Hematopoietic multipotent progenitor cell treated with erythropoietin and hydrocortisone succinate and interleukin-3 and kit ligand, for 8 days (in vitro differentiated cells): Measurements from ENCODE around the gene INAFM2.

Experiments used
- DNase-seq: peaks from one replicate; pipeline ENCODE4 v3.0.0-alpha.2; 2015

Gene INAFM2

DNA sequence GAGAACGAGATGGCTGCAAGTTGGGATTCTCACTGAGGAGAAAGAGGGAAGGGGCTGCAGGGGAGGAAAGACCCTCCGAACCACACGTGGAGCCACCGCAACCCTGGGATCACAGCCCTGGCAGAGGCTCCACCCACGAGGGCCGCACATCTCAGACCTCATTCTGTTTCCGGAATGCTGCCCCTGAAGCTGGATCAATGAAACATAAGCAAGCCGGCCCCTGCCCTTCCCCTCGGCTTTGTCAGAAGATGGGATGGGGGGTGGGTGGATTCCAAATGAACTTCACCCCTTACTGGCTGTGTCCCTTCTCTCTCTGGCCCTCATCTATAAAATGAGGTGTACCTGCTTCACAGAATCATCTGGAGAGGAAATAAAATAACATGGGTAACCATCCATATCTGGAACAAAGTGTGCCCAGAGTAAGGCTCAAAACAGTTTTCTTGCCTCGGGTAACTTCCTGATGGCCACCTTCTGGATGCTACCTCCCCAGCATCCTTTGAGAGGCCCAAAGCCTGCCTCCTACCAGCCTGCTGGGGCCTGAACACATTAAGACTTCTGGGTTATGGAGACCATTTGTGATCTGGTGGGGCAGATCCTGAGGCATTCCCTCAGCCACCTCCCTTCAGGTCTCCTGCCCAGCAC is 21.9 kb downstream of the INAFM2 start:
- DNase-seq, result no peak

DNA sequence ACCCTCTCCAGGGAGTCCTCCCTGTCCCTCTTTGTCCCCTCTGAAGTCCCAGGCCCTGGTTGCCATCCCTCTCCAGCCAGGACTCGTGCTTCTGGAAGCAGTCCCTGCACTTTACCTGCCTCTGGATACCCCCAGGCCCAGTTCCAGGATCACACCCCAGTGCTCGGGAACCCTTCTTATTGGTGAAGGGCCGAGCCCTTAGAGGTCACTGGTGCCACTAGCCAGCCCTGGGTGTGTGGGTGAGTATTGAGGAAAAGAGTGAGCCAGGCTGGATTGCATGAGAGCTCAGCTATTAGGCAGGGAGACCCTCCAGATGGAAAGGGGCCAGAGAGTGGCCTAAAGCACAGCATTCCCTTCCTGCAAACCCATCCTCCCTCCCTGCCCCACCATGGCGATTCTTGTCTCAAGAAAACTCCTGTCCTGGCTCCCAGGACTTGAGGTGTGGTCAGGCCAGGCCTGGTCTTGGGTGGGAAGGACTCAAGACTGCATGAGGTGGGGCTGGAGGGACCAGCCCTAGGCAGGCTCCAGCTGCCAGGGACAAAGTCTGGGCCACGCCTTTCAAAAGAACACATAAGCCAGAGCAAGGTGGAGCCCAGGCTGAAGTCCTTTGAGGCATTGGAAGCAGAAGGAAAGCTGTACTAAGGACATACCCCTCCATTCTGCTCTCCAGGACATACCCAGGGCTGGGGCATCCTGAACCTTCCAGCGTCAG is 22.5 kb downstream of the INAFM2 start:
- DNase-seq, result no peak

DNA sequence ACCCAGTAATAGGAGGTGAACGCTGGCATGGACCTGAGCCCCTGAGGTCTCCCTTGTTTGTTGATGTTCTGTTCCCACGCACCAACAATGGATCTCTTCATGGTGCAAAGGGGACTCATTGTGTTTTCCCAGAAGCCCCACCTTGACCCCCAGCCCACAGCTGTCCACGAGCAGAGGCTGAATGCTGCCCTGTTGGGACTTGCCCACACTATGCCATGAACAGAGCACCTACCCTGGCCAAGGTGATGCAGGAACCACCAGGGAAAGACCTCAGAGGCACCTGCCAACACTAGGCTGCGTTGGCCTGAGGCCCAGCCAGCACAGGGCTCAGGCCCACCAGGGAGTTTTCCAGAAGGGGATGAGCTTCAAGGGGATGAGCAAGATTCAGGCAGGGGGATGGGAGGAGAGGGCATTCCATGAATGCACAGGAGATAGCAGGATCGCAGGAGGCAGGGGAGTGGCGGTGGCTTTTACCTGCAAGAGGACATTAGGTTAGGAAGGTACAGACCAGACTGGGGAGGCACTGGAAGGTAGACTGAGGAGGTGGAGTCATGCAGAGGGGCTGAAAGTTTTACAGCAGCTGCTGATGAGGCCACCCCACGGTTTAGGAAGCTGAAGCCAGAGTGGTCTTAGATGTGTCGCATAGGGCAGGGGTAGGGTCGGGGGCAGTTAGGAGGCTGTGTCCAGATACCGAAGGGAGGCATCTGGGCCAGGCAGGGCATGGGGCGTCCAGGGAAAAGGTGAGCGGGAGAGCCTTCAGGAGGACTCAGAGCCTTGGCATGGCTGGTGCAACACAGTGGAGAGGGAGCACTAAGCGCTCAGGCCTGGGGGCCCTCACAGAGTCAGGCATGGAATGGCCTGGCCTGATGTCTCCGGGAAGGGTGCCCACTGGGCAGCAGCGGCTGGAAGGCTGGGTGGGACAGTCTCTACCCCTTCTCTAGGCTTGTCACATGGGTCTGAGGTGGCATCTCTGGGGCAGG is 23.4 kb downstream of the INAFM2 start:
- DNase-seq, result no peak

DNA sequence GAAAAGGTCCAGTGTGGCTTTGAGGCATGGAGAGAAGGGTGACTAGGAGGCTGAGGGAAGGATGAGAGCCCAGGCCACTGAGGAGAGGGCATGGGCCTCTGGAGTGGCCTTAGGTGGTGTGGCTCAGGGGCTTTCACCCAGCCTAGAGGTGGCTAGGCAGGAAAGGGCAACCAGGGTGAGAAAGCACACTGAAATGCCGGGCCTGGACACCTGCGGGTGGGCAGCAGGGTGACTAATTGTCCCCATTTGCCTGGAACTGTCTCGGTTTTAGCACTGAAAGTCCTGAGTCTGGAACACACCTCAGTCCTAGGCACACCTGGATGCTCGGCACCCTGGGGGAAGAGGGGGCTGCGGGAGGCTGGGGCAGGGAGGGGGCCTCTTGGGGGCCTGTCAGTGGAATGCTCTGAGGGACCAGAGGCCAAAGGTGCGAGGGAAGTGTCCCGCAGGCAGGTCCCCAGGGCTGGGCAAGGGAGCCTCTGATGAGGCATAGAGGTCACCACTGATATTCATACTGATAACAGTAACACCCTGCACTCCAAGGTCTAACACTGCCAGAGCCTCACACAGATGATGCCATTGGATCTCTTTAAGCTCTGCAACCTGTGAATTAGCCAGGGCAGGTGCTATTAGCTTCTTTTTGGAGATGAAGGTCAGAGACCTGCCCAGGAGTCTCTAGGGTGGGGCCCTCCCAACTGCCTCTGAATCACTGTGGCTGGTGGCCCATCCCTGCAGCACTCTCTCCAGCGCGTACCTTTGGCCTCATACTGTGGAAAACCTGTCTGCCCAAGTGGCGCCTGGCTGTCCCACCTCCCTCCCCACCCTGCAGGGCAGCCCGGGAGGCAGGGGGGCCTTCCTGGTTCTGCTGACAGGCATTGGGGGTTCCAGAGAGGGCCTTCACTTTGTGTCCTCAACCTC is 24.3 kb downstream of the INAFM2 start:
- DNase-seq, result no peak

DNA sequence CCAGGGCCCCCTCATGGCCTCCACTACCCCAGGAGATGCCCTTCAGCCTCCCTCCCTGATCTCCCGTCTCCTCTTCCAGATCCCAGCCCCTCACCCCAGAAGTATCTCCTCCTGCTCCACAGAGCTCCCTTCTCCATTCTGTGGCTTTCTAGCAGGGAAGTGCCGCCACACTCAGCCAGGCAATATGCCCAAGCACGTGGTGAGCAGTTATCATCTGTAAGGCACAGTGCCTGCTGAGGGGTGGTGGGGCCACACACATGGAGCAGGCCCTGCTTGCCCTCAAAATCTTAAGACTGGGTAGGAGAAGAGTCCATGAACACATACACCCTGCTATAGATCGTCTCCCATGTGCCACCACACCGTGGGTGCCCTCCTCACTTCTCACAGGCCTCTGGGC is 25.0 kb downstream of the INAFM2 start:
- peak; percentile 57 for DNase-seq

DNA sequence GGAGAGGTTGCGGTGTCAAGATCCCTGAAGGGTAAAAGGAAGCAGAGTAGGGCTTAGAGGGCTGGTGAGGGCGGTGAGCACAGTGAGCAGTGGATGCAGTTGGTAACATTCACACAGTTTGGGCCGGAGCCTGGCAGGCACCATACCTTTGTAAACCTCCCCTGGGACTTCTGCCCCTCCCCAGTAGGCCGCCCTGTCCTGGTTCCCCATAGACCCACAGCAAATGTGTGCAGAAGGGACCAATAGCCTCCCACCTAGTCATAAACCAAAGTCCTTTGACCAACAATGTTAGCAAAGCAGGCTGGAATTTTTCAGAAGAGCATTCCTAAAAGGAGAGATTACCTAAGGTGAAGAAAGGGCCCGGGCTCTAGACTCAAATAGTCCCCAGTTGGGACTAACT is 25.7 kb downstream of the INAFM2 start:
- no peak for DNase-seq

DNA sequence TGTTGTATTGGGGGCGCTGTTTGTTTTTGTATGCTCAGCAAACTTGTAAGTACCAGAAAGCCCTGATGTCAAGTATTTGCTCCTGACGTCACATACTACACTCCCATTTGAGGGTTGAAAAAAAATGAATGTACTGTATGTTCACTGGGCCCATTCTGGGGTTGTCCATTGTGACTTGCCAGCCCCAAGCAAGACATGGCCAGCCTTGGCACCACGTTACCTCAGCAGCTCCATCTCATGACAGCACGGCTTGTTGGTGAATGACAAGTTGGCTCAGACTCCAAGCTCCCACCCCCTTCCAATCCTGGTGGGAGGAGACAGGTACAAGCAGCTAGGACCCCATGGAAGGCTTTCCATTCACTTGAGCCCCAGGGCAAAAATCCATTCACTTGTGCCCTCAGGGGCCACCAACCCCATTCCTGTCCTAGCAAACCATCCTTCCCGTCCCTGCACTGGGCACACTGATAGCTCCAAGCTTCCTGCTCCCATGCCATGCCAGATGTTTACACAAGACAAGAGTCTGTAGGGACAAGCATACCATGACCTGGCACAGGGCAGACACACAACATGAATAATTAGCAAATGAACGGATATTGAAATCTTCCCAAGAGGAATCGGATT is 28.9 kb downstream of the INAFM2 start:
- DNase-seq, result no peak

DNA sequence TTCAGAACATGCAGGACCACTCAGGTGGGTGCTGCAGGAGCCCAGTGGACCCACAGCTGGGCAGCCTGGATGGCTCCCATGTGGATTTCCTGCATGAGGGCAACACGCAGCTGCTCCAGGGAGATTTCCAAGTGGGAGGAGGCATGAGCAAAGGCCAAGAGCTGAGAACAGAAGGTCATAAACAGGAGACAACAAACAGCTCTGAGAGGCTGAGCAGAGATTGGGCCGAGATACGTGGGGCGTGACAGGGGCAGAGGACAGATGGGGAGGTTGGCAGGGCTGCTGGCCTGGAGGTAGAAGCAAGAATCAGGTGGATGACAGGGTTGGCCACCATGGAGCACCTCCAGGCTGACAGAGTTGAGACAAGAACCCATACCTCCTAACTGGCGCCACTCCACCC is 30.2 kb downstream of the INAFM2 start:
- no peak for DNase-seq

DNA sequence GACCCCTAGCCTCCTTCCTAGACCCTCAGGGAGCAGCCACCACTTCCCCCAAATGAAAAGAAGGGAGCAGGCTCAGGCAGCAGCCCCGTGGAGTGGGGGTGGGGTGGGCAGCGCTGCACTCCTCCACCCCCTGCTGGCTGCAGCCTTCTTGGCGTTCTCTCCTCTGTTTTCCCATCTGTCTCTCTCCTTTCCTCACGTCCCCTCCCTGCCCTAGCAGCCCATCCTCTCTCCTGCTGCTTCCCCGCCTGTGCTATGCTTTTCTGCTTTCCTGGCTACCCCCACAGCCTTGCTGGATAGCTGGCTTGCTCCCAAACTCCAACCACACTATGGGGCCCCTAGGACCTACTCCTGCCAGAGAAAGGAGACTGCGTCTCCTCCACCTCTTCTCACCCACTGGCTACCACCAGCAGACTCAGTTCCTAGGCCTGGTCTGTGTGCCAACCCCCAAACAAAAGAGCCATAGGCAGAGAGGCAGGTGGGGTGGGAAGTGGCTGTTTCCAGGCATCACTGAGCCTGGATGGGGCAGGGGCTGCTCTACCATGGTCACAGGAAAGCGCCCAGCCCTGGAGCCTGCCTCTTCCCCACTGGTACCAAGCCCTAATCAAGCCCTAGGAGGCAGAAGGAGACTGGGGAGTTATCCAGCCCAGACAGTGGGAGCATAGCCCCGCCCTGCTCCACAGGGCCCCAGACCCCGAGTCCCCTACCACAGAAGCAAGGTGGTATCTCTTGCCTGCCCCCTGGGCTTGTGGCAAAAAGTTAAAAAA is 31.1 kb downstream of the INAFM2 start:
- DNase-seq, result peak; percentile 24

DNA sequence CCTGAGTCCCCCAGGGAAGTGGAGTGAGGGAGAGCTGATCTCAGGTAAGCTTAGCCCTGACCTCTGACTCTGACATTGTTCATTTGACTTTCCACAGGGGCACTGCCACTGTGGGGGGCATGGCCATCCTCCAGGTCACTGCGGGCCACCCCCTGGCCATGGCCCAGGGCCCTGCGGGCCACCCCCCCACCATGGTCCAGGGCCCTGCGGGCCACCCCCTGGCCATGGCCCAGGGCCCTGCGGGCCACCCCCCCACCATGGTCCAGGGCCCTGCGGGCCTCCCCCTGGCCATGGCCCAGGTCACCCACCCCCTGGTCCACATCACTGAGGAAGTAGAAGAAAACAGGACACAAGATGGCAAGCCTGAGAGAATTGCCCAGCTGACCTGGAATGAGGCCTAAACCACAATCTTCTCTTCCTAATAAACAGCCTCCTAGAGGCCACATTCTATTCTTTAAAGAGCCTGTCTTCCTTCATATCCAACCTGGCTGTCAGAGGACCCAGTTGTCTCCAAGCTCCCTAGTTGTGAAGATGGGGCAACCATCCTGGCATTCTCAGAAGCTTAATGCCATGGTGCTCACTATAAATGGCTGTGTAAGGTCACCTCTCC is 32.6 kb downstream of the INAFM2 start:
- no peak for DNase-seq

DNA sequence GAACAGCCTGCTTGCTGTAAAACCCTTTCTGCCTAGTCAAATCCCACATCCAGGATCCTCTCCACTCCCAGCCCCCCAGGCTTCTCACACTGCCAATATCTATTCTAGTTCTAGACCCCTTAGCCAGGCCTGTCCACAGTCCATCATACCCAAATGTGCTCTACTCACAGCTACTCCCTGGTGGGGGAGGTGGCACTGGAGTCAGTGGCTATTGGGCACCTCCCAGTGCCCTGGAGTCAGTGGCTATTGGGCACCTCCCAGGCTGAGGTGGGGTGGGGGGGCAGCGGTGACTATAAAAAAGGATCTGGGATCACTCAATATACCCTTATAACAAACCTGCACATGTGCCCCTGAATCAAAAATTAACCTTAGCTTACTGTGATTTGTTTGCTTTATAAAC is 33.8 kb downstream of the INAFM2 start:
- DNase-seq, result no peak

DNA sequence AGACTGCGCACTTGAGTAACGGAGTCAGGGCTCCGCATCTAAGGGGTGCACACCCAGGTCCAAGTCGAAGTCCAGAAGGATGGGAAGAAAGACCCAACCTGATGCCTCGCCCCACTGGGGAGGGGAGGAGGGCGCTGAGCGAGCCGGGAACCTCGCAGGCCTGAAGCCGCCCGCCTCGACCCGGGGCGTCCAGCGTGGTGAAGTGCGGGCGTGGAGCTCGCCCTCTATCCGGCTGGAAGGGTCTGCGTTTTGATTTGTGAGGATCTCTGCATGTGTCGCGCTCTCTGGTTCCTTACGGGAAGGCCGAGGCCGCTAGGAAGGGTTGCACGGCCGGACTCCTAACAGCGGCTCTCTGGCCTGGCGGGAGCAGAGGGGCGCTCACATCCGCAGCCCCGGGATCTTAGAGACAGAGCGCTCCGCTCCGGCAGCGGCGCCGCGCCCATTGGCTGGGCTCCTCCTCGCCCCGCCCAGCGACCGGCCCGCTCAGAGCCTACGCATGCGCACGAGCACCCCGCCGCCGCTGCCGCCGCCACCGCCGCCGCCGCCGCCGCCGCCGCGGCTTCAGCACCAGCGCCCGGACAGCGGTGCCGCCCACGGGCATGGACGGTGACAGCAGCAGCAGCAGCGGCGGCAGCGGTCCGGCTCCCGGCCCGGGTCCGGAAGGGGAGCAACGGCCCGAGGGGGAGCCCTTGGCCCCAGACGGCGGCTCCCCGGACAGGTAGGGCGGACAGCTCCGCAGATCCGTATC is 34.4 kb downstream of the INAFM2 start, which contains the start of gene DISP2:
Gene DISP2 (plus strand): TSS at position 497 of the 748 bp plus-strand sequence. CDS start 103 bp downstream, at position 600.
- peak; percentile 82 for DNase-seq

DNA sequence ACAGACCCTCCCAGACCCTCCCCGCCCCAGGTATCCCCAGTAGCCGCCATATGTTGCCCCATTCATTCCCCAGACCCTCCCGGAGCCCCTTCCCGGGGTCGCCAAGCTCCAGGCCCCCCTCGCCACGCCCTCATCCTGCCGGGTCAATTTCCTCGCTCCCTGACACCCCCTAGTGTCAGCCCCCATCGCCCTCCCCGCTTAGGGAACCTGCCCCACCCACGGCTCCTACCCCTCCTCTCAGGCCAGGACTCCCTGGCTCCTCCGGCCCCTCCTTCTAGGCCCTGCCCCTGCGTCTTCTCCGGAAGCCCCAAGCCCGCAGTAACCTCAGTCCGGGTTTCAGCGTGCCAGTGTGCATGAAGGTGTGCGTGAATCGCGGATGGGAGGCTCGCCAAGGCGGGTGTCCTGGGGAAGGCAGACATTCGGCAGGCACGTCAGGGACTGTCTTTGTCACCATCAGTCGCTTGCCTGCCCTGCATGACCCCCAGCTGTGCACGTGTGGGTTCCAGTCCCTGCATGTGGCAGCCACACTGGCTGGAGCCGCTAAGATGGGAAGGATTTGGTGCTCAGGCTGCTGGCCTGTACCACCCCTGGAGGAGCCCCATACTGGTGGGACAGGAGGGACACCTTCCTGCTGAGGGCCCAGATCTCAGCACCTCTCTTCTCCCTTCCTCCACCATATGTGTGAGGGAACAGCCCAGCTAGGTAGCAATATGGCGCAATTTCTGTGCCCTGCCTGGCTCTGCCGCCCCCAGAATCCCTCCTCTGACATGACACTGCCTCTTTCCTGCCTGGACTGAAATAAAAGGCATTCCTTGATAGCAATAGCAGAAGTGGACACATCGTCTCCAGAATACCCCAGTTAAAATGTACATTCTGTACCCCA is 35.2 kb downstream of the INAFM2 start:
- no peak for DNase-seq

DNA sequence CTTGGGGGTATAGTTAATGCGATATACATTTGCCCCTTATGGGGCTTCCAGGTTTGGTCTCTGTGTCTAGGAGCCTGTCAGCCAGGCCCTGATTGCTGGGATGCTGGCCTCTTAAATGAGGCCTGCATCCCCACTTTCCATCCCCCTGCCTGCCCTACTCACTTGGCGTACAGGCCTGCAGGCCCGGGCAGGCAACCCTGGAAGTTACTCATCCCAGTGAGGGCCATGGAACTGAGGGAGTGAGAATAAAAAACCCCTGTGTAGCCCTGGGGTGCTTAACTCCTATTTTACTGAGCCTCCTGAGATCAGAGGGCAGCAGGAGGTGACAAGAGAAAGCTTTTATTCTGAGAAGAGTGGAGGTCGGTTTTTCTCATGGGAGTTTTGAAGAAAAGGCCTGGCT is 36.5 kb downstream of the INAFM2 start:
- DNase-seq, result no peak

DNA sequence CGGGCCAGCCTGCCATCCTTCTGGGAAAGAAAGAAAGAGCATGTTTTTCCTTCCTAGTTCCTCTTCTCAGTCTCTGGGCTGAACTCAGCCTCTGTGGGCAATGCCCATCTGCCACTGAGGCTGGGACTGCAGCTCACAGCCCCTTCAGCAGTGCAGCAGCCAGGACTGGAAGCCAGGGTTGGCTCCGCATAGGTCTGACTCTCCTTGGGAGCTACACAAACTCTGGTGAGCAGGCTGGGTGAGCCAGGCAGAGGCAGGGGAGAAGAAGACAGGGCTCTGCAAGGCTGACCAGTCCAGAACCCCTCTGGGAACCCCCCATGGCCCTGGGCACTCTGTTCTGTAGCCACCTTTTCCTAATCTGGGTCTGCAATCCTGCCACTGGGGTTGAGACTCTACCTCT is 38.1 kb downstream of the INAFM2 start:
- DNase-seq, result no peak

DNA sequence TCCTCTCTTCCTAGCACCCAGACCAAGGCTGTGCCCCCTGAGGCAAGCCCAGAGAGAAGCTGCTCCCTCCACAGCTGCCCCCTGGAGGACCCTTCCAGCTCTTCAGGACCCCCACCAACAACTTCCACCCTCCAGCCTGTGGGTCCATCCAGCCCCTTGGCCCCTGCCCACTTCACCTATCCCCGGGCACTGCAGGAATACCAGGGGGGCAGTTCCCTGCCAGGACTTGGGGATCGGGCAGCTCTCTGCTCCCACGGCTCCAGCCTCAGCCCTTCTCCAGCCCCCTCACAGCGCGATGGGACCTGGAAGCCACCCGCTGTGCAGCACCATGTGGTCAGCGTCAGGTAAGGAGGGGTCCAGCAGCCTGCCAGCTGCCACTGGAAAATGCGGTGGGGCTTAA is 40.1 kb downstream of the INAFM2 start:
- DNase-seq, result no peak

DNA sequence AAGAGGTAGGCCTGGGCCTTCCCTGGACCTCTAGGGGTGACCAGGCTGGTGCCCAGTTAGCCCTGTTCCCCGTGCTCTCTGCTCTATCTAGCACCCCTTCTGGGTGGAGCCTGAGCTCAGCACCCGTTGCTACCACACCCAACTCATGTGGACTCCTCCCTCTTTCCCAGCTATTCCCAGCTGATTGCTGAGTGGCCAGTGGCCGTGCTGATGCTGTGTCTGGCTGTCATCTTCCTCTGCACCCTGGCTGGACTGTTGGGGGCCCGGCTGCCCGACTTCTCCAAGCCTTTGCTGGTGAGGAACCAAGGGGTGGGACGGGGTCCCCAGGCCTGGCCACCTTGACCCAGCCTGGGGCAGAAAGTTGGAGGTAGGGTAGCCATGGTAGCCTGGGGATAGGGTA is 40.8 kb downstream of the INAFM2 start:
- peak; percentile 70 for DNase-seq

DNA sequence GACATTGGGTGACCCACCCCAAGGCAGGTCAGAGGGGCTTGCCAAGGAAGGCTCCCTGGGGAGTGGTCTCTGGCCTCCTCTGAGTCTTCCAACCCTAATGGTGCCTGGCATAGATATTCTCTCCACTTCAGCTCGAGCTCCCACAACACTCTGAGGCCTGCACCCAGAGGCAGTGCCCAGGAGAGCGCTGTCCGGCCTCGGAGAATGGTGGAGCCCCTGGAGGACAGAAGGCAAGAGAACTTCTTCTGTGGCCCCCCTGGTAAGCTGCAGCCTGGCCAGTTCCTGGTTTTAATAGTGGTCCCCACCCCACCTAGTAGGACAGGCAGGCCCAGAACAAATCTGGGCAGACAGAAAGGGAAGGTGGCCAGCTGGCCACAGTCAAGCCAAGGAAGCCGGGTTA is 41.5 kb downstream of the INAFM2 start:
- DNase-seq, result no peak
